ENCODE results near the gene ETV3L. TPM values are rescaled to one million over a fixed set of nuclear protein-coding genes. Genes with fewer than 3 reads are reported as not detected.

The ETV3L gene
- total and polyA plus RNA-seq, 2 of the 8 experiments (the other 6 are each of a cell fraction or from before 2014, with no cell fraction given), result 0.17 to 0.26 TPM

- DNase-seq (ENCODE audit: low read depth in 1 of 2, low spot score in 2 of 2) (no peak), FAIRE-seq (no peak)
- no peak overlapping the region for H3K18ac ChIP-seq (ENCODE audit: extremely low read depth, low read length)
- H2BK12ac ChIP-seq (ENCODE audit: low read depth, low read length), result no peak overlapping the region
- WGBS, 2 experiments (ENCODE audit: extremely low coverage in 1 of 2, insufficient coverage in 1 of 2, insufficient read length in 1 of 2, insufficient replicate concordance in 2 of 2, low coverage in 1 of 2, low lambda C conversion rate in 2 of 2, missing lambda C conversion rate in 1 of 2), result 72% methylated on average over 6 of the region's 6 CpGs; no CpG with 5 or more reads in 1 of the 2 experiments
- H3K27me3 ChIP-seq (replicated peaks in 1 of 4; ENCODE audit: control insufficient read depth in 3 of 4, extremely low read depth in 1 of 4, insufficient read depth in 3 of 4, low read length in 3 of 4), result no peaks in the 10 kb centered on the region
- H3K56ac ChIP-seq (replicated peaks; ENCODE audit: insufficient read length, low read depth, low read length), result no peak overlapping the region
- H2BK15ac ChIP-seq (ENCODE audit: low read length), result no peak overlapping the region
- TF ChIP-seq CBX5 (IDR thresholded peaks at IDR 0.05; ENCODE audit: low read depth, low read length), result no peak
- no peak for TF ChIP-seq MAX (IDR thresholded peaks at IDR 0.05)
- TF ChIP-seq PHF8 (conservative IDR thresholded peaks at IDR 0.05; ENCODE audit: low read depth, low read length), result no peak
- TF ChIP-seq USF2 (IDR thresholded peaks at IDR 0.05; ENCODE audit: low read length), result no peak
- TF ChIP-seq RXRA (IDR thresholded peaks at IDR 0.05; ENCODE audit: insufficient read depth, low read depth, low read length), result no peak
- no peak for TF ChIP-seq E2F6 (IDR thresholded peaks at IDR 0.05)
- TF ChIP-seq SIN3A (conservative IDR thresholded peaks at IDR 0.05 in 1 of 2, IDR thresholded peaks at IDR 0.05 in 1 of 2; ENCODE audit: low read depth in 1 of 2, low read length in 2 of 2), result no peak
- H2BK20ac ChIP-seq (ENCODE audit: low read length), result no peak overlapping the region
- H3K4me3 ChIP-seq (ENCODE audit: extremely low read depth in 1 of 4, insufficient read depth in 2 of 4, low read depth in 3 of 4, low read length in 4 of 4), result no peak overlapping the region
- no peak overlapping the region for H3K23ac ChIP-seq (ENCODE audit: insufficient read length)
- 0 out of 2 replicates have a peak, but pooled peaks cover 2% of the 10 kb centered on the region for H3K23me2 ChIP-seq (ENCODE audit: low read depth, low read length)
- H2AFZ ChIP-seq (ENCODE audit: low read length), result no peak overlapping the region
- no peaks in the 10 kb centered on the region for H3K79me1 ChIP-seq (ENCODE audit: low read depth, low read length)
- H4K91ac ChIP-seq (replicated peaks; ENCODE audit: insufficient read length, low read length), result no peak overlapping the region
- no peak overlapping the region for H3K9ac ChIP-seq (replicated peaks in 1 of 4; ENCODE audit: extremely low read depth in 1 of 4, low read depth in 3 of 4, low read length in 3 of 4)
- no peaks in the 10 kb centered on the region for H3K79me2 ChIP-seq (ENCODE audit: control insufficient read depth in 1 of 2, insufficient read depth in 2 of 2, low read length in 2 of 2)
- POLR2A ChIA-PET (ENCODE audit: partially characterized antibody), result no interaction called here
- no peak overlapping the region for H3K27ac ChIP-seq (ENCODE audit: low read depth, low read length)
- no peaks in the 10 kb centered on the region for H3K9me3 ChIP-seq (ENCODE audit: insufficient read depth in 2 of 2, low read depth in 1 of 2, low read length in 1 of 2)
- no peaks in the 10 kb centered on the region for H4K20me1 ChIP-seq (replicated peaks in 1 of 2; ENCODE audit: control insufficient read depth in 1 of 2, insufficient read depth in 2 of 2, low read length in 2 of 2)
- no peak overlapping the region for H4K8ac ChIP-seq (ENCODE audit: extremely low read depth, insufficient read depth, low read length)
- H2AK5ac ChIP-seq (ENCODE audit: low read depth, low read length), result no peak overlapping the region
- H3K36me3 ChIP-seq (ENCODE audit: control insufficient read depth in 2 of 4, insufficient read depth in 4 of 4, low read length in 3 of 4), result no peaks in the 10 kb centered on the region
- no peak overlapping the region for H3K4me2 ChIP-seq (ENCODE audit: insufficient read depth in 1 of 2, low read depth in 2 of 2, low read length in 2 of 2)
- H2BK5ac ChIP-seq (ENCODE audit: low read depth, low read length), result no peak overlapping the region
- H3K4ac ChIP-seq (replicated peaks; ENCODE audit: insufficient read length, low read depth, low read length), result no peak overlapping the region
- H2BK120ac ChIP-seq (replicated peaks; ENCODE audit: low read depth, low read length), result no peak overlapping the region
- no peak overlapping the region for H3K14ac ChIP-seq (ENCODE audit: insufficient read length)
- CTCF ChIA-PET (ENCODE audit: partially characterized antibody), result interaction anchor here (1.5 to 4.2 kb wide), 4 partner anchors 9 to 42 kb away, joined by 4 to 16 read pairs (median 8); no protein-coding TSS in a partner anchor
- no peak overlapping the region for H4K5ac ChIP-seq (ENCODE audit: insufficient read length, low read depth, low read length)
- H3K4me1 ChIP-seq (replicated peaks in 1 of 4; ENCODE audit: control insufficient read depth in 3 of 4, insufficient read depth in 4 of 4, low read length in 3 of 4), result peaks cover 0 to 4% (median 0%) of the 10 kb centered on the region in 4 experiments; a peak in 1 of 7 replicates
Observed at GRCh38 chr1:157096881-157097280, 2.7 kb downstream of the ETV3L start.
